Gastroesophageal sphincter (tissue), 3 donors: ENCODE results near the gene SCIMP.
"Not testable (repeated sequence)": the region's sequence is repeated elsewhere in the genome, so short reads cannot be mapped to it uniquely, and the experiment has no call there.

Source experiments
- POLR2A ChIP-seq, 2 donors: fragments of 450-650 bp; IDR thresholded peaks; one replicate each; pipeline ENCODE4 v1.6.1; 2017; ENCODE audit warnings: antibody characterized with exemption in 2 of 2, mild to moderate bottlenecking in 2 of 2, moderate library complexity in 1 of 2
- POLR2AphosphoS5 ChIP-seq: sonication (generic); formaldehyde crosslinking; IDR thresholded peaks from one replicate; pipeline ENCODE4 v1.6.1; 2017; ENCODE audit warnings: antibody characterized with exemption
- TF ChIP-seq, protein P1 (sequence below), 4 experiments: fragments of 200-600 bp in 2 of 4; fragments of 450-650 bp in 2 of 4; sonication (generic) in 1 of 4; IDR thresholded peaks; one replicate each; pipeline ENCODE4 v1.5.1; 2017 to 2019; ENCODE audit warnings: antibody characterized with exemption in 4 of 4, mild to moderate bottlenecking in 2 of 4, moderate library complexity in 2 of 4

DNA sequence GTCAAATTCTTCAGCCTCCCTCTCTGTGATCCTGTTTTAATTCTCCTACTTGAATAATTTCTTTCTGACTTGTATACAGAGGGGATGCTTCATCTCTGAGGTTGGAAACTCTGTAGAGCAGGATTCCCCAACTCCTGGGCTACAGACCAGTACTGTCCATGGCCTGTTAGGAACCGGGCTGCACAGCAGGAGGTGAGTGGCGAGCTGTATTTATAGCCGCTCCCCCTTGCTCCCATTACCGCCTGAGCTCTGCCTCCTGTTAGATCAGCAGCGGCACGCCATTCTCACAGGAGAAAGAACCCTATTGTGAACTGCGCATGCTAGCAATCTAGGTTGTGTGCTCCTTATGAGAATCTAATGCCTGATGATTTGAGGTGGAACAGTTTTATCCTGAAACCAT is 59.6 kb downstream of the SCIMP start:
- TF ChIP-seq, protein P1, sequence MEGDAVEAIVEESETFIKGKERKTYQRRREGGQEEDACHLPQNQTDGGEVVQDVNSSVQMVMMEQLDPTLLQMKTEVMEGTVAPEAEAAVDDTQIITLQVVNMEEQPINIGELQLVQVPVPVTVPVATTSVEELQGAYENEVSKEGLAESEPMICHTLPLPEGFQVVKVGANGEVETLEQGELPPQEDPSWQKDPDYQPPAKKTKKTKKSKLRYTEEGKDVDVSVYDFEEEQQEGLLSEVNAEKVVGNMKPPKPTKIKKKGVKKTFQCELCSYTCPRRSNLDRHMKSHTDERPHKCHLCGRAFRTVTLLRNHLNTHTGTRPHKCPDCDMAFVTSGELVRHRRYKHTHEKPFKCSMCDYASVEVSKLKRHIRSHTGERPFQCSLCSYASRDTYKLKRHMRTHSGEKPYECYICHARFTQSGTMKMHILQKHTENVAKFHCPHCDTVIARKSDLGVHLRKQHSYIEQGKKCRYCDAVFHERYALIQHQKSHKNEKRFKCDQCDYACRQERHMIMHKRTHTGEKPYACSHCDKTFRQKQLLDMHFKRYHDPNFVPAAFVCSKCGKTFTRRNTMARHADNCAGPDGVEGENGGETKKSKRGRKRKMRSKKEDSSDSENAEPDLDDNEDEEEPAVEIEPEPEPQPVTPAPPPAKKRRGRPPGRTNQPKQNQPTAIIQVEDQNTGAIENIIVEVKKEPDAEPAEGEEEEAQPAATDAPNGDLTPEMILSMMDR (IDR thresholded peaks at IDR 0.05) = not testable (repeated sequence)
- not testable (repeated sequence) for TF ChIP-seq POLR2A (IDR thresholded peaks at IDR 0.05); POLR2AphosphoS5
